NT2/D1 (cell line): ENCODE measurements around the gene GUCY1A2.

Experiments
- SUZ12 ChIP-seq: IDR thresholded peaks from 2 replicates; pipeline ENCODE4 v1.6.1; 2011; ENCODE audit not compliant: insufficient read length, insufficient read depth; ENCODE audit errors: extremely low read depth
- YY1 ChIP-seq: IDR thresholded peaks from 2 replicates; pipeline ENCODE4 v1.6.1; 2011; ENCODE audit not compliant: insufficient read length, insufficient read depth

DNA sequence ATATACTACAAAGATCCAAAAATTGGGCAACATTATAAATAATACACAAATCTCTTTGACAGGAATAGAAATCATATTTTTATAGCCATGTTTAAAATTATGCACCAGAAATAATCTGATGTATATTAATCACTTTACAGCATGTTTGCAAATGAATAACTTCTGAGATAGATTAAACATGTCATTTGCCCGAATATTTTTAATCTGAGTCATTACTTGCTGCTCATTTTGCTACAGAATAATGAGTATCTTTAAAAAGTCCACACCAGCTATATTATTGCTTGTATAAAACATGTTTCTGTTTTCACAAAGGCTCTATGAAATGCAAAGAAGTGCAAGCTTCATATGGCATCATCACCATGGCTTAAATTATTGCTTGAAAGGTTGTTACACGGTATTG, 336.8 kb downstream of the GUCY1A2 start:
- no peak for TF ChIP-seq SUZ12
- TF ChIP-seq YY1 = no peak
